HEK293 (cell line): ENCODE data around the gene KCNJ16.

Experiments used
- CTCF ChIA-PET: fragments of 350-600 bp; formaldehyde crosslinking; extraction: SDS; loops from one replicate; lab custom pipeline; 2021; ENCODE audit warnings: antibody characterized with exemption; lab: Yijun Ruan, JAX
- POLR2A ChIA-PET: fragments of 300-600 bp; formaldehyde crosslinking; extraction: SDS; loops from one replicate; lab custom pipeline; 2020; ENCODE audit warnings: antibody characterized with exemption, inconsistent platforms; lab: Yijun Ruan, JAX
- H3K27ac ChIP-seq: fragments of 200-500 bp; sonication (Bioruptor generic); 2 replicates; pipeline ENCODE4 v1.5.1; 2014; ENCODE audit warnings: low read depth, low read length, control low read depth, inconsistent platforms; ENCODE audit errors: extremely low read depth
- H3K36me3 ChIP-seq, 2 experiments: fragments of 200-500 bp in 1 of 2; sonication (Bioruptor generic) in 1 of 2; 1 replicate in 1 of 2; 2 replicates in 1 of 2; pipeline ENCODE4 v1.5.1; 2014 to 2017; ENCODE audit warnings: inconsistent platforms in 2 of 2, low read length in 2 of 2; ENCODE audit not compliant: control insufficient read depth in 2 of 2, insufficient read depth in 1 of 2
- H3K4me1 ChIP-seq: fragments of 200-500 bp; sonication (Bioruptor generic); 2 replicates; pipeline ENCODE4 v1.5.1; 2014; ENCODE audit warnings: mild to moderate bottlenecking, low read length, inconsistent platforms; ENCODE audit not compliant: control insufficient read depth, insufficient read depth
- H3K4me3 ChIP-seq: 2 replicates; pipeline ENCODE4 v1.5.1; 2011; ENCODE audit warnings: low read depth, mild to moderate bottlenecking, control low read depth, low read length, moderate library complexity
- H3K9me3 ChIP-seq: fragments of 200-500 bp; sonication (Bioruptor generic); 2 replicates; pipeline ENCODE4 v1.5.1; 2014; ENCODE audit warnings: low read depth, low read length, inconsistent platforms; ENCODE audit not compliant: control insufficient read depth, insufficient read depth
- FEZF1 ChIP-seq: fragments of 450-650 bp; formaldehyde crosslinking; IDR thresholded peaks from 2 replicates; pipeline ENCODE4 v1.5.1; 2016; ENCODE audit warnings: missing biosample characterization, missing genetic modification characterization
- HOXD13 ChIP-seq: sonication (generic); formaldehyde crosslinking; IDR thresholded peaks from 2 replicates; pipeline ENCODE4 v1.8.0; 2022; ENCODE audit warnings: missing genetic modification reagents, borderline replicate concordance
- OSR2 ChIP-seq: fragments of 450-650 bp; formaldehyde crosslinking; IDR thresholded peaks from 2 replicates; pipeline ENCODE4 v1.5.1; 2016; ENCODE audit warnings: missing biosample characterization, missing genetic modification characterization
- PATZ1 ChIP-seq: fragments of 450-650 bp; formaldehyde crosslinking; IDR thresholded peaks from 2 replicates; pipeline ENCODE4 v1.5.1; 2016; ENCODE audit warnings: missing biosample characterization, missing genetic modification characterization
- PRDM1 ChIP-seq: fragments of 450-650 bp; formaldehyde crosslinking; IDR thresholded peaks from 2 replicates; pipeline ENCODE4; 2016; ENCODE audit warnings: missing biosample characterization, missing genetic modification characterization
- SALL2 ChIP-seq: fragments of 450-650 bp; formaldehyde crosslinking; IDR thresholded peaks from 2 replicates; pipeline ENCODE4 v1.5.0; 2017; ENCODE audit warnings: missing biosample characterization, mild to moderate bottlenecking, missing genetic modification characterization, borderline replicate concordance
- ZNF280C ChIP-seq: fragments of 450-650 bp; formaldehyde crosslinking; IDR thresholded peaks from 2 replicates; pipeline ENCODE4 v1.5.1; 2016; ENCODE audit warnings: missing biosample characterization, missing genetic modification characterization
- ZNF488 ChIP-seq: fragments of 450-650 bp; formaldehyde crosslinking; IDR thresholded peaks from 2 replicates; pipeline ENCODE4 v1.5.1; 2016; ENCODE audit warnings: missing biosample characterization, missing genetic modification characterization
- ZNF510 ChIP-seq: fragments of 450-650 bp; formaldehyde crosslinking; IDR thresholded peaks from 2 replicates; pipeline ENCODE4 v1.5.1; 2018; ENCODE audit warnings: mild to moderate bottlenecking, missing genetic modification characterization, missing biosample characterization; ENCODE audit not compliant: insufficient replicate concordance
- ZNF529 ChIP-seq: fragments of 450-650 bp; formaldehyde crosslinking; IDR thresholded peaks from 2 replicates; pipeline ENCODE4 v1.5.1; 2017; ENCODE audit warnings: missing genetic modification characterization, missing biosample characterization; ENCODE audit not compliant: insufficient replicate concordance
- ZNF530 ChIP-seq: fragments of 450-650 bp; formaldehyde crosslinking; IDR thresholded peaks from 2 replicates; pipeline ENCODE4 v1.5.1; 2016; ENCODE audit warnings: low read depth, missing biosample characterization, missing genetic modification characterization
- ZNF549 ChIP-seq: fragments of 450-650 bp; IDR thresholded peaks from 2 replicates; pipeline ENCODE4 v1.5.1; 2018; ENCODE audit warnings: missing biosample characterization, missing genetic modification characterization, mild to moderate bottlenecking, inconsistent platforms, moderate library complexity
- ZNF658 ChIP-seq: fragments of 450-650 bp; formaldehyde crosslinking; IDR thresholded peaks from 2 replicates; pipeline ENCODE4; 2016; ENCODE audit warnings: missing biosample characterization, missing genetic modification characterization
- ZNF677 ChIP-seq: fragments of 450-650 bp; IDR thresholded peaks from 2 replicates; pipeline ENCODE4 v1.5.0; 2018; ENCODE audit warnings: missing biosample characterization, mild to moderate bottlenecking, missing genetic modification characterization, moderate library complexity
- ZNF701 ChIP-seq: fragments of 450-650 bp; formaldehyde crosslinking; IDR thresholded peaks from 2 replicates; pipeline ENCODE4 v1.5.1; 2016; ENCODE audit warnings: missing biosample characterization, missing genetic modification characterization
- ZSCAN23 ChIP-seq: fragments of 450-650 bp; formaldehyde crosslinking; IDR thresholded peaks from 2 replicates; pipeline ENCODE4 v1.5.1; 2016; ENCODE audit warnings: missing biosample characterization, missing genetic modification characterization
- TF ChIP-seq, protein P1 (sequence below): IDR thresholded peaks from 2 replicates; pipeline ENCODE4 v1.6.1; 2011; ENCODE audit warnings: mild to moderate bottlenecking, low read depth, low read length, borderline replicate concordance
- TF ChIP-seq, protein P2 (sequence below): fragments of 450-650 bp; formaldehyde crosslinking; IDR thresholded peaks from 2 replicates; pipeline ENCODE4 v1.5.1; 2017; ENCODE audit warnings: missing biosample characterization, missing genetic modification characterization

The KCNJ16 gene

GRCh38 chr17:70172923-70173322 lies 97.9 kb downstream of the KCNJ16 start:
- peaks cover 12% of the 10 kb centered on the region for H3K4me1 ChIP-seq
- ChIA-PET POLR2A (no interaction called here), CTCF (interaction anchor here (1.1 kb wide), 1 partner anchor 843 kb away, joined by 3 read pairs; no protein-coding TSS in a partner anchor)
- TF ChIP-seq OSR2 (tag by site-specific recombination) (no peak), ZNF529 (tag by site-specific recombination) (no peak), ZNF530 (tag by site-specific recombination) (no peak), ZNF677 (tag by site-specific recombination) (no peak), ZNF280C (tag by site-specific recombination) (no peak)
- H3K36me3 ChIP-seq, result peaks cover 6 to 14% of the 10 kb centered on the region in 2 experiments; a peak in 2 of 3 replicates
- no peaks in the 10 kb centered on the region for H3K9me3 ChIP-seq
- H3K4me3 ChIP-seq, result no peak overlapping the region
- H3K27ac ChIP-seq, result no peak overlapping the region

GRCh38 chr17:70173681-70174080 lies 98.7 kb downstream of the KCNJ16 start:
- Histone ChIP-seq H3K9me3 (no peaks in the 10 kb centered on the region), H3K27ac (no peak overlapping the region), H3K36me3 (peaks cover 8 to 14% of the 10 kb centered on the region in 2 experiments; a peak in 2 of 3 replicates), H3K4me1 (peaks cover 12% of the 10 kb centered on the region), H3K4me3 (no peak overlapping the region)
- no peak for TF ChIP-seq ZNF488 (tag by site-specific recombination)
- ChIA-PET POLR2A (no interaction called here), CTCF (no interaction called here)

- Histone ChIP-seq H3K9me3 (no peaks in the 10 kb centered on the region), H3K36me3 (peaks cover 3 to 5% of the 10 kb centered on the region in 2 experiments; a peak in 2 of 3 replicates), H3K4me3 (no peak overlapping the region), H3K27ac (no peak overlapping the region), H3K4me1 (no peaks in the 10 kb centered on the region)
- CTCF ChIA-PET, result interaction anchor here (0.6 kb wide), 1 partner anchor 12 kb away, joined by 4 read pairs; no protein-coding TSS in a partner anchor
- POLR2A ChIA-PET, result no interaction called here
- TF ChIP-seq ZNF510 (tag by site-specific recombination), result no peak
- TF ChIP-seq, protein P1, sequence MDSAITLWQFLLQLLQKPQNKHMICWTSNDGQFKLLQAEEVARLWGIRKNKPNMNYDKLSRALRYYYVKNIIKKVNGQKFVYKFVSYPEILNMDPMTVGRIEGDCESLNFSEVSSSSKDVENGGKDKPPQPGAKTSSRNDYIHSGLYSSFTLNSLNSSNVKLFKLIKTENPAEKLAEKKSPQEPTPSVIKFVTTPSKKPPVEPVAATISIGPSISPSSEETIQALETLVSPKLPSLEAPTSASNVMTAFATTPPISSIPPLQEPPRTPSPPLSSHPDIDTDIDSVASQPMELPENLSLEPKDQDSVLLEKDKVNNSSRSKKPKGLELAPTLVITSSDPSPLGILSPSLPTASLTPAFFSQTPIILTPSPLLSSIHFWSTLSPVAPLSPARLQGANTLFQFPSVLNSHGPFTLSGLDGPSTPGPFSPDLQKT, result no peak
- no peak for TF ChIP-seq ZNF658 (tag by site-specific recombination)
- no peak for TF ChIP-seq ZNF549 (tag by site-specific recombination)
- TF ChIP-seq ZSCAN23 (tag by site-specific recombination), result no peak
- TF ChIP-seq FEZF1 (tag by site-specific recombination), result no peak
Observed at GRCh38 chr17:70181376-70181775, 106.4 kb downstream of the KCNJ16 start.

DNA sequence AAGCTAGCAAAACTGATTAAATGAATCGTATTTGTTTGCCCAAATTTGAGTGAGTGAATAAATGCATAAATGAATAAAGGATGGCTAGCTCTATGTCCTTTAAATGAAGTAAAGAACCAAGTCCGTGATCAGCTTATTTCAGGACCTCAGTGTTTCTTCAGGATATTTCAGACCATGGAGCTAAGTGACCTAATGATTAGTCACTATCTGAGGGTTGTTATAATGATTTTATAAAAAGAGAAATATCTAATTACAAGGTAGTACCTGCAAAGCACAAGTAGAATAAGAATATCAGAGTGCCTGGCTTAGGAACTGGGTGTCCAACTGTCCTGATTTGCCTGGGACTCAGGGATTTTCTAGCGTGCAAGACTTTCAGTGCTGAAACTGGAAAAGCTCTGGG lies 106.8 kb downstream of the KCNJ16 start:
- no peaks in the 10 kb centered on the region for H3K9me3 ChIP-seq
- peaks cover 3 to 5% of the 10 kb centered on the region in 2 experiments; a peak in 2 of 3 replicates for H3K36me3 ChIP-seq
- no peaks in the 10 kb centered on the region for H3K4me1 ChIP-seq
- H3K27ac ChIP-seq, result no peak overlapping the region
- POLR2A ChIA-PET, result no interaction called here
- H3K4me3 ChIP-seq, result no peak overlapping the region
- CTCF ChIA-PET, result interaction anchor here (0.6 kb wide), 1 partner anchor 12 kb away, joined by 4 read pairs; no protein-coding TSS in a partner anchor
- TF ChIP-seq SALL2 (tag by site-specific recombination) (no peak), PRDM1 (tag by site-specific recombination) (no peak), PATZ1 (no peak), HOXD13 (CRISPR knock-in tag) (no peak), ZNF701 (tag by site-specific recombination) (no peak)
- TF ChIP-seq, protein P2, sequence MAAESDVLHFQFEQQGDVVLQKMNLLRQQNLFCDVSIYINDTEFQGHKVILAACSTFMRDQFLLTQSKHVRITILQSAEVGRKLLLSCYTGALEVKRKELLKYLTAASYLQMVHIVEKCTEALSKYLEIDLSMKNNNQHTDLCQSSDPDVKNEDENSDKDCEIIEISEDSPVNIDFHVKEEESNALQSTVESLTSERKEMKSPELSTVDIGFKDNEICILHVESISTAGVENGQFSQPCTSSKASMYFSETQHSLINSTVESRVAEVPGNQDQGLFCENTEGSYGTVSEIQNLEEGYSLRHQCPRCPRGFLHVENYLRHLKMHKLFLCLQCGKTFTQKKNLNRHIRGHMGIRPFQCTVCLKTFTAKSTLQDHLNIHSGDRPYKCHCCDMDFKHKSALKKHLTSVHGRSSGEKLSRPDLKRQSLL, result no peak
